Nephron progenitor cell (in vitro differentiated cells): ENCODE measurements around the gene KCNC1.
A peak's percentile ranks its signal among the peaks of the same experiment; 100 is the strongest.

Experiments
- DNase-seq: peaks from one replicate; pipeline ENCODE4 v3.0.0; 2021
- H3K27ac Mint-ChIP-seq: 2 replicates; pipeline ENCODE4 v1.8.0; 2021; ENCODE audit warnings: mild to moderate bottlenecking, moderate library complexity, mixed read lengths
- H3K27me3 Mint-ChIP-seq: 2 replicates; pipeline ENCODE4 v1.8.0; 2021; ENCODE audit warnings: mild to moderate bottlenecking, low read depth, mixed read lengths; ENCODE audit not compliant: poor library complexity
- H3K36me3 Mint-ChIP-seq: 2 replicates; pipeline ENCODE4 v1.8.0; 2021; ENCODE audit warnings: low read depth, mixed read lengths
- H3K4me1 Mint-ChIP-seq: 2 replicates; pipeline ENCODE4 v1.8.0; 2021; ENCODE audit warnings: mixed read lengths
- H3K4me3 Mint-ChIP-seq: 2 replicates; pipeline ENCODE4 v1.8.0; 2021; ENCODE audit warnings: mild to moderate bottlenecking, moderate library complexity, mixed read lengths
- H3K9me3 Mint-ChIP-seq: 2 replicates; pipeline ENCODE4 v1.8.0; 2021; ENCODE audit warnings: mild to moderate bottlenecking, moderate library complexity, mixed read lengths
- CTCF ChIP-seq: fragments of 200-600 bp; sonication (generic); IDR thresholded peaks from 2 replicates; pipeline ENCODE4 v1.5.0; 2021; ENCODE audit warnings: antibody characterized with exemption

KCNC1 gene

DNA sequence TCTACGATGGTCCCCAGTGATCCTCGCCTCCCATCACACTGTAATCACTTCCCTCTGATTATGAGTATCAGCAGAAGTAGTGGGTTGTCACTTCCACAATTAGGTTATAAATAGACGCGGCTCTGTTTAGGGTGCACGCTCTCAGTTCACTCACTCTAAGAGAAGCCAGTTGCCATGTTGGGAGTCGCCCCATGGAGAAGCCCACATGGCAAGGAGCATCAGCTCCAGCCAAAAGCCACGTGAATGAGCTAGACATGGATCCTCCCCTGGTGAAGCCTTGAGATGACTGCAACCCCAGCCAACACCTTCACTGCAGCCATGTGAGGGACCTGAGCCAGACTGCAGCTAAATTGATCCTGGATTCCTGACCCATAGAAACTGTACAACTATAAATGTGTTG, 41.6 kb upstream of the KCNC1 start:
- no peak for DNase-seq
- Mint-ChIP-seq H3K27ac (no peak overlapping the region), H3K27me3 (peaks cover 70% of the 10 kb centered on the region), H3K4me1 (peaks cover 6% of the 10 kb centered on the region), H3K9me3 (no peaks in the 10 kb centered on the region), H3K36me3 (no peaks in the 10 kb centered on the region), H3K4me3 (no peak overlapping the region)
- no peak for TF ChIP-seq CTCF

DNA sequence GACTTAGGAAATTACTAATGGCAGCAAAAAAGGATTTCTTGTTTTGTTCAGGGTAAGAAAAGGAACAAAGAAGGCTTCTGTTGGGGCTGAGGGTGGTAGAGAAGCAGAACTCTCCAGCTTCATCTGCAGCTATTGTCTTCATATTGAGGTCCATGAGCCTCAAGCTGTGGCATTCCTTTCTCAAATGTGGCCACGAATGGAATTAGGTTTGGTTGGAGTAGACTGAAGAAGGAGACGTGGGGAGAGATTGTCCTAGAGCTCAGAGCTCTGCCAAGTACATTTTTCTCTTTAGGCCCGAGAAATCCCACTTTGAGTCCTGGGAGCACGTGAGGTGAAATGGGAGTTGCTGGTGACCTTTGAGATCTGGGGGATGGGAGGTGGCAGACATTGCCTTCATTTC, 41.0 kb upstream of the KCNC1 start:
- no peak overlapping the region for H3K27ac Mint-ChIP-seq
- no peak for TF ChIP-seq CTCF
- H3K27me3 Mint-ChIP-seq, result peaks cover 76% of the 10 kb centered on the region
- H3K9me3 Mint-ChIP-seq, result no peaks in the 10 kb centered on the region
- no peaks in the 10 kb centered on the region for H3K36me3 Mint-ChIP-seq
- peaks cover 6% of the 10 kb centered on the region for H3K4me1 Mint-ChIP-seq
- no peak overlapping the region for H3K4me3 Mint-ChIP-seq
- DNase-seq, result no peak

DNA sequence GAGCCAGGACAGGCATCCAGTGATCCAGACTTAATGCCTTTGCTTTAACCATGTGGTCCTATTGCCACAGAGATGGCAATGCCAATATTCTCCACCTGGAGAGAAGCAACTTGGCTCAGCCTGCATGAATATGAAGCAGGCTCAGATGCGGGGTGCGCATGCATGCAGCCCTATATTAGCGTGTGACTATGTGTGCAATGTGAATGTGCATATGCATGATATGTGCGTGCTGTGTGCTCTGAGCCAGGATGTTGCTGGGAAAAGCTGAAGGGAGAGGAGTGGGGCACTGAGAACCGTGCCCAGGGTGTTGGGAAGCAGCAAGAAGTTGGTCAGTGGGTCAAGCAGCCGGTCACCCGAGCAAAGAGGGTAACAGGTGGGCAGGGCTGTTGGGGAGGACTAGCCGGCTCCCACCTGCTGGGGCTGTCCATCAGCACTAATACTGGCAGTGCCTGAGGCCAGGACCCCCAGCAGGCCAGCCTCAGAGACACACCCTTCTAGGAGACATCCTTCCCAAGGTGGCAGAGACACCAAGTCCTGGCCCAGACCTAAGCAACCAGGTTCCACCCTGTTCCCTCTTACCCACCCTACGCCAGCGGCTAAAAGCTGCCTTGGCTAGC, 40.0 kb upstream of the KCNC1 start:
- Mint-ChIP-seq H3K4me1 (peaks cover 13% of the 10 kb centered on the region), H3K4me3 (peak overlapping the region; percentile 66), H3K27ac (no peak overlapping the region), H3K9me3 (no peaks in the 10 kb centered on the region), H3K36me3 (no peaks in the 10 kb centered on the region), H3K27me3 (peaks cover 84% of the 10 kb centered on the region)
- no peak for TF ChIP-seq CTCF
- no peak for DNase-seq

DNA sequence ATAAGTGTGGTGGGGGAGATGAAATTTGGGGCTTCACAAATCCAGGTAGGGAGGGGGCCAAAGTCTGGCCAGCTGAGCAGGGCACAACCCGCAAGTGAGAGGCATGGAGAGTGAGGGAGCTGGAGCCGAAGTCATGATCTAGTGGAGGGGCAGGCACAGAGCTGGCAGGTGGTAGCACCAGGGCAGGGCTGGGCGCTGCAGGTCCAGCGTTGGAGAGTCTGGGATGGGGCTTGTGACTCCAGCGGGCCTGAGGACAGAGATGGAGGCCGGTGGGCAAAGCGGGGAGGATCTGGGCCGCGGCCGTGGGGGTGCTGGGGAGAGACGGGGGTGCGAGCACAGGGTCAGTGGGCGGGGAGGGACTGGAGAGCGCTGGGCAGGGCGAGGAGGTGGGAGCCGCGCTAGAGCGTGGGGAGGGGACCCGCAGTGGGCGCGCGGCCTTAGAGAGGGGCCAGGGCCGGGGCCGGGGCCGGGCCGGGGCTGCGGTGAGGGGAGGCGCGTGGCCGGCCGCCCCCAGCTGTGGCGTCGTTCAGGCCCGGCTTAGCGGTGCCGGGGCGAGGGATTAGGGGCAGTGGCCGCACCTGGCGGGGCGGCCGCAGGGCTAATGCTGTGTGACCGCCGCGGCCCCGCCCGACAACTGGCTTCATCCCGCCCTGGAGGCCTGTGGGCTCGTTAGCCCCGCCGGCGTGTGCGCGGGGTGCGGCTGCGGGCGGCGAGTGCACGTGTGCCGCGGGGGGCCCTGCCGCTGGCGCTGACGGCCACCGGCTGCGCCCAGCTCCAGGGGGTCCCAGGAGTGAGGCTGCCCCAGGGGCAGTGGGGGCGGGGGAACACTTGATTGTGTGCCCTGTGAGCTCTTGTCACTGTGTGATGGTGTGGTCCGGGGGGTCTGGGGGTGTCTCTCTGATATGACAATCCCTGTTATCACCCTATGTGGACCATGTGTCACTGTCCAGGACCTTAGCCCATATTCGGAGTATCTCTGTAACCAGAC, 38.8 kb upstream of the KCNC1 start:
- DNase-seq, result peak; percentile 46
- Mint-ChIP-seq H3K27me3 (peaks cover 84% of the 10 kb centered on the region), H3K36me3 (no peaks in the 10 kb centered on the region), H3K27ac (no peak overlapping the region), H3K4me3 (peak overlapping the region; percentile 66), H3K4me1 (peaks cover 16% of the 10 kb centered on the region), H3K9me3 (no peaks in the 10 kb centered on the region)
- no peak for TF ChIP-seq CTCF

DNA sequence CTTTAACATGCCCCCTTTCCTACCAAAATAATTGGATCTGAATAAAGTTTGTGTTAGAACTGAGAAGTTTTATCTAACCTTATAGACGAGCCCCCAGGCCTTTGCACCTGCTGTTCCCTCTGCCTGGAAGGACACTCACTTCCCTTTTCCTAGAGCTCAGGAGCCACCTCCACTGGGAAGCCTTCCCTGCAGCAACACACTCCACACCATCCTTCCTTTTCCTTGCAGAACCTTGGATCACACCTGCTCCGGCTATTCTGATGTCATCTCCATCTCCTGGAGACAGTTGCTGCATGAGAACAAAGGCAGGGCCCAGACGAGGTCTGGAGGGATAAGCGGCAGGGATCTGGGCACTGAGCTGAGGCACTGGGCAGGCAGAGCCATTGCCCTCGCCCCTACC, 37.8 kb upstream of the KCNC1 start:
- no peak for DNase-seq
- Mint-ChIP-seq H3K9me3 (no peaks in the 10 kb centered on the region), H3K4me1 (peaks cover 16% of the 10 kb centered on the region), H3K27me3 (peaks cover 74% of the 10 kb centered on the region), H3K4me3 (peak overlapping the region; percentile 28), H3K36me3 (no peaks in the 10 kb centered on the region), H3K27ac (no peak overlapping the region)
- TF ChIP-seq CTCF, result no peak
